ENCODE measurements around the gene NCOA5.

NCOA5 gene

GRCh38 chr20:46073024-46073423, 16.7 kb downstream of the NCOA5 start:
- POLR2A ChIA-PET = no interaction called here
- DNase-seq (ENCODE audit: low read depth, low spot score) = no peak
- CTCF ChIA-PET = interaction anchor here (1.0 kb wide), 1 partner anchor 15 kb away, joined by 3 read pairs; no protein-coding TSS in a partner anchor
- no peak for TF ChIP-seq CTCF (IDR thresholded peaks at IDR 0.05; ENCODE audit: insufficient read depth, low read length, missing control alignments)
- H3K4me3 ChIP-seq (ENCODE audit: low read depth, low read length) = no peak overlapping the region

- POLR2A ChIA-PET = no interaction called here
- no peak for TF ChIP-seq CTCF (IDR thresholded peaks at IDR 0.05; ENCODE audit: insufficient read depth, low read length, missing control alignments)
- CTCF ChIA-PET = no interaction called here
Measured at GRCh38 chr20:46071573-46071972, 18.2 kb downstream of the NCOA5 start.

GRCh38 chr20:46070215-46070900, 19.4 kb downstream of the NCOA5 start:
- ChIA-PET POLR2A (interaction anchor here (0.7 kb wide), 1 partner anchor 319 kb away, joined by 3 read pairs; no protein-coding TSS in a partner anchor), CTCF (interaction anchor here (1.2 kb wide), 1 partner anchor 12 kb away, joined by 3 read pairs; no protein-coding TSS in a partner anchor)
- TF ChIP-seq CTCF (IDR thresholded peaks at IDR 0.05; ENCODE audit: insufficient read depth, low read length, missing control alignments) = no peak
- DNase-seq (ENCODE audit: low read depth, low spot score) = peak; percentile 60
- H3K4me3 ChIP-seq (ENCODE audit: low read depth, low read length) = no peak overlapping the region

More at GRCh38 chr20:46071573-46071972, 18.2 kb downstream of the NCOA5 start:
- DNase-seq (ENCODE audit: low read depth, low spot score) = no peak
- H3K4me3 ChIP-seq (ENCODE audit: low read depth, low read length) = no peak overlapping the region

GRCh38 chr20:46065691-46066090, 24.1 kb downstream of the NCOA5 start:
- POLR2A ChIA-PET = no interaction called here
- no peak overlapping the region for H3K4me3 ChIP-seq (ENCODE audit: low read depth, low read length)
- DNase-seq (ENCODE audit: low read depth, low spot score) = no peak
- no peak for TF ChIP-seq CTCF (IDR thresholded peaks at IDR 0.05; ENCODE audit: insufficient read depth, low read length, missing control alignments)
- CTCF ChIA-PET = interaction anchor here (2.0 to 2.8 kb wide), 2 partner anchors 8 to 52 kb away, joined by 9 to 14 read pairs; no protein-coding TSS in a partner anchor

GRCh38 chr20:46065006-46065405, 24.8 kb downstream of the NCOA5 start:
- TF ChIP-seq CTCF (IDR thresholded peaks at IDR 0.05; ENCODE audit: insufficient read depth, low read length, missing control alignments) = no peak
- H3K4me3 ChIP-seq (ENCODE audit: low read depth, low read length) = no peak overlapping the region
- ChIA-PET POLR2A (no interaction called here), CTCF (interaction anchor here (2.8 kb wide), 1 partner anchor 51 kb away, joined by 14 read pairs; no protein-coding TSS in a partner anchor)
- no peak for DNase-seq (ENCODE audit: low read depth, low spot score)

GRCh38 chr20:46063652-46064054, 26.1 kb downstream of the NCOA5 start:
- TF ChIP-seq CTCF (IDR thresholded peaks at IDR 0.05; ENCODE audit: insufficient read depth, low read length, missing control alignments) = no peak
- ChIA-PET POLR2A (no interaction called here), CTCF (interaction anchor here (1.3 kb wide), 1 partner anchor 50 kb away, joined by 4 read pairs; no protein-coding TSS in a partner anchor)
- DNase-seq (ENCODE audit: low read depth, low spot score) = no peak
- no peak overlapping the region for H3K4me3 ChIP-seq (ENCODE audit: low read depth, low read length)

All from AG04449 (cell line).